Stimulated activated CD4-positive, alpha-beta T cell treated with anti-CD3 and anti-CD28 coated beads, Interleukin-12 subunit alpha, Interleukin-12 subunit beta, amount 100 ng/mL, for 48 hours (primary cell): ENCODE measurements around the gene GPRASP3.
A peak's percentile ranks its signal among the peaks of the same experiment; 100 is the strongest.
"Not testable (repeated sequence)": the region's sequence is repeated elsewhere in the genome, so short reads cannot be mapped to it uniquely, and the experiment has no call there.

Source experiments
- DNase-seq, 3 donors: peaks; one replicate each; pipeline ENCODE4 v3.0.0-alpha.2; 2020; ENCODE audit warnings: low read depth in 2 of 3, low spot score in 1 of 3

GPRASP3 gene

GRCh38 chrX:102720237-102721168, at the start of gene GPRASP3:
GPRASP3 (plus strand) TSS chrX:102720743; CDS start chrX:102748996, 28,253 bp downstream.
- peak; percentile 55 to 66 (median 64) for DNase-seq

- DNase-seq = no peak
Observed at GRCh38 chrX:102672856-102673255, 47.7 kb upstream of the GPRASP3 start.

GRCh38 chrX:102677479-102677878, 43.1 kb upstream of the GPRASP3 start:
- not testable (repeated sequence) for DNase-seq

- DNase-seq = no peak
Observed at GRCh38 chrX:102684772-102685520, 35.6 kb upstream of the GPRASP3 start.

- no peak for DNase-seq
Observed at GRCh38 chrX:102694749-102695148, 25.8 kb upstream of the GPRASP3 start.

- no peak for DNase-seq
Observed at GRCh38 chrX:102696306-102696705, 24.2 kb upstream of the GPRASP3 start.

GRCh38 chrX:102697494-102697893, 23.0 kb upstream of the GPRASP3 start:
- no peak for DNase-seq

GRCh38 chrX:102708900-102709299, 11.6 kb upstream of the GPRASP3 start:
- no peak for DNase-seq

- no peak for DNase-seq
Observed at GRCh38 chrX:102711872-102712215, 8.7 kb upstream of the GPRASP3 start.

- peak in 1 of 3 donors; percentile 0 for DNase-seq
Observed at GRCh38 chrX:102712216-102712966, 8.2 kb upstream of the GPRASP3 start, which contains the start of gene GPRASP2. GPRASP2 (plus strand) TSS chrX:102712448; CDS start chrX:102714870, 2,422 bp downstream.

- peak in 1 of 3 donors; percentile 1 for DNase-seq
Observed at GRCh38 chrX:102712981-102713625, 7.4 kb upstream of the GPRASP3 start.

GRCh38 chrX:102714994-102715393, 5.5 kb upstream of the GPRASP3 start:
- DNase-seq = no peak

GRCh38 chrX:102715967-102716366, 4.6 kb upstream of the GPRASP3 start:
- no peak for DNase-seq

GRCh38 chrX:102721169-102721506, 595 bp downstream of the GPRASP3 start:
- DNase-seq = not testable (repeated sequence)

GRCh38 chrX:102723456-102723855, 2.9 kb downstream of the GPRASP3 start:
- DNase-seq = no peak

- no peak for DNase-seq
Observed at GRCh38 chrX:102727761-102728160, 7.2 kb downstream of the GPRASP3 start.

- no peak for DNase-seq
Observed at GRCh38 chrX:102728646-102729045, 8.1 kb downstream of the GPRASP3 start.

- DNase-seq = no peak
Observed at GRCh38 chrX:102739657-102740056, 19.1 kb downstream of the GPRASP3 start.

- no peak for DNase-seq
Observed at GRCh38 chrX:102744307-102744706, 23.8 kb downstream of the GPRASP3 start.

- DNase-seq = no peak
Observed at GRCh38 chrX:102745513-102745856, 24.9 kb downstream of the GPRASP3 start.
